B cell (primary cell): ENCODE data around the gene TMEM128. TPM values are rescaled to one million over a fixed set of nuclear protein-coding genes. Genes with fewer than 3 reads are reported as not detected.

Experiments
- ATAC-seq: fragments of 200-7000 bp; cut with Tn5 transposase; one replicate; pipeline ENCODE4 v1.10.0; 2021; ENCODE audit warnings: low read depth, mild to moderate bottlenecking, moderate number of reproducible peaks, moderate library complexity
- CTCF ChIA-PET: fragments of 350-600 bp; sonication (Branson Sonifier 250); formaldehyde crosslinking; loops from one replicate; lab custom pipeline; 2021; ENCODE audit warnings: antibody characterized with exemption, inconsistent platforms; lab: Charles Lee
- POLR2A ChIA-PET: fragments of 350-600 bp; sonication (Branson Sonifier 250); formaldehyde crosslinking; loops from one replicate; lab custom pipeline; 2021; ENCODE audit warnings: antibody characterized with exemption; lab: Charles Lee
- DNase-seq: peaks from one replicate; pipeline ENCODE4 v3.0.0; 2013
- H2AFZ ChIP-seq: 2 replicates; pipeline ENCODE4 v1.6.1; 2012; ENCODE audit warnings: mild to moderate bottlenecking, low read depth, low read length; ENCODE audit not compliant: insufficient read depth, poor library complexity, severe bottlenecking
- H3K27ac ChIP-seq, 2 donors: 1 replicate in 1 of 2; 2 replicates in 1 of 2; pipeline ENCODE4 v1.5.1; 2012 to 2013; ENCODE audit warnings: low read length in 2 of 2, mild to moderate bottlenecking in 2 of 2, moderate library complexity in 1 of 2
- H3K27me3 ChIP-seq, 4 experiments: fragments of 200-600 bp in 1 of 4; sonication (generic) in 1 of 4; replicated peaks in 1 of 4; 1 replicate in 2 of 4; 2 replicates in 2 of 4; pipeline versions ENCODE4 v1.6.1 to v1.7.0; 2013 to 2016; ENCODE audit warnings: low read length in 3 of 4, mild to moderate bottlenecking in 2 of 4, mixed read lengths in 1 of 4, moderate library complexity in 1 of 4; ENCODE audit not compliant: insufficient read depth in 4 of 4, control insufficient read depth in 3 of 4; ENCODE audit errors: control extremely low read depth in 1 of 4
- H3K36me3 ChIP-seq, 2 experiments: replicated peaks in 1 of 2; 1 replicate in 1 of 2; 2 replicates in 1 of 2; pipeline versions ENCODE4 v1.6.1 to v1.7.1; 2013; ENCODE audit warnings: low read length in 1 of 2; ENCODE audit not compliant: insufficient read depth in 2 of 2, control insufficient read depth in 1 of 2; ENCODE audit errors: control extremely low read depth in 1 of 2, extremely low read depth in 1 of 2
- H3K4me1 ChIP-seq, 2 donors: fragments of 200-600 bp in 1 of 2; sonication (generic) in 1 of 2; 1 replicate in 1 of 2; 2 replicates in 1 of 2; pipeline versions ENCODE4 v1.5.1 to v1.6.1; 2013 to 2017; ENCODE audit warnings: low read length in 2 of 2; ENCODE audit not compliant: control insufficient read depth in 2 of 2, insufficient read depth in 2 of 2
- H3K4me2 ChIP-seq: replicated peaks from 2 replicates; pipeline ENCODE3; 2012; ENCODE audit warnings: mild to moderate bottlenecking, low read depth, low read length; ENCODE audit not compliant: poor library complexity, severe bottlenecking
- H3K4me3 ChIP-seq, 5 experiments: fragments of 200-600 bp in 1 of 5; sonication (generic) in 1 of 5; 1 replicate in 3 of 5; 2 replicates in 2 of 5; pipeline versions ENCODE4 v1.5.1 to v1.7.0; 2011 to 2016; ENCODE audit warnings: low read length in 4 of 5, mild to moderate bottlenecking in 4 of 5, low read depth in 2 of 5, control low read depth in 1 of 5, moderate library complexity in 1 of 5; ENCODE audit not compliant: insufficient read depth in 1 of 5; ENCODE audit errors: control extremely low read depth in 1 of 5, extremely low read depth in 1 of 5
- H3K79me2 ChIP-seq: fragments of 200-600 bp; sonication (generic); one replicate; pipeline ENCODE4 v1.6.0; 2016; ENCODE audit warnings: low read length; ENCODE audit not compliant: control insufficient read depth, insufficient read depth
- H3K9ac ChIP-seq: fragments of 200-600 bp; sonication (generic); 2 replicates; pipeline ENCODE4 v1.6.1; 2017; ENCODE audit warnings: mild to moderate bottlenecking, low read length, moderate library complexity
- H3K9me3 ChIP-seq, 3 donors: one replicate each; pipeline versions ENCODE4 v1.6.1 to v1.7.1; 2013; ENCODE audit warnings: low read length in 2 of 3; ENCODE audit not compliant: control insufficient read depth in 2 of 3, insufficient read depth in 1 of 3; ENCODE audit errors: control extremely low read depth in 1 of 3
- H4K20me1 ChIP-seq: 2 replicates; pipeline ENCODE4 v1.6.0; 2012; ENCODE audit warnings: mild to moderate bottlenecking, low read length; ENCODE audit not compliant: insufficient read depth, control insufficient read depth, poor library complexity, severe bottlenecking
- H3K27ac Mint-ChIP-seq: one replicate; pipeline ENCODE4 v1.8.0; 2021; ENCODE audit warnings: mixed read lengths
- H3K27me3 Mint-ChIP-seq: one replicate; pipeline ENCODE4 v1.8.0; 2021; ENCODE audit warnings: mixed read lengths
- H3K4me1 Mint-ChIP-seq: one replicate; pipeline ENCODE4 v1.8.0; 2021; ENCODE audit warnings: mixed read lengths
- H3K4me3 Mint-ChIP-seq: one replicate; pipeline ENCODE4 v1.8.0; 2021; ENCODE audit warnings: mixed read lengths
- H3K9me3 Mint-ChIP-seq: one replicate; pipeline ENCODE4 v1.8.0; 2022; ENCODE audit warnings: mixed read lengths; ENCODE audit not compliant: insufficient read depth
- EZH2 ChIP-seq: IDR thresholded peaks from 2 replicates; pipeline ENCODE4 v1.6.1; 2012; ENCODE audit warnings: borderline replicate concordance, low read depth, mild to moderate bottlenecking, moderate library complexity, low read length; ENCODE audit not compliant: insufficient read depth, poor library complexity, severe bottlenecking
- WGBS: methylation state at CpG from one replicate; pipeline ENCODE4 v1.1.5; 2013; ENCODE audit warnings: missing lambda C conversion rate; ENCODE audit not compliant: insufficient coverage; 5-methylcytosine and 5-hydroxymethylcytosine counted together
- intact Hi-C: fragments of 100-400 bp; cut with micrococcal nuclease; formaldehyde crosslinking; loops from one replicate; pipeline ENCODE4 v1.10.0; 2022
- polyA plus RNA-seq: library from polyadenylated mRNA; depleted of rRNA; stranded (reverse); fragments of >200 nt; gene quantifications from 2 replicates; pipeline ENCODE4 v1.2.3, GENCODE V29; 2012
- total RNA-seq, 2 donors: library from RNA; stranded (reverse); fragments of 120-200 nt in 1 of 2; gene quantifications; 1 replicate in 1 of 2; 2 replicates in 1 of 2; pipeline versions ENCODE4 v1.2.3 to v1.2.4, GENCODE V29; 2013 to 2022
- TF ChIP-seq, protein P1 (sequence below): fragments of 200-600 bp; IDR thresholded peaks from one replicate; pipeline ENCODE4 v1.8.0; 2022; ENCODE audit warnings: antibody characterized with exemption, mild to moderate bottlenecking

The TMEM128 gene
- total and polyA plus RNA-seq, 2 donors (not counting 1 experiment from before 2014, with no cell fraction given) = 10.2 to 17.3 TPM

DNA sequence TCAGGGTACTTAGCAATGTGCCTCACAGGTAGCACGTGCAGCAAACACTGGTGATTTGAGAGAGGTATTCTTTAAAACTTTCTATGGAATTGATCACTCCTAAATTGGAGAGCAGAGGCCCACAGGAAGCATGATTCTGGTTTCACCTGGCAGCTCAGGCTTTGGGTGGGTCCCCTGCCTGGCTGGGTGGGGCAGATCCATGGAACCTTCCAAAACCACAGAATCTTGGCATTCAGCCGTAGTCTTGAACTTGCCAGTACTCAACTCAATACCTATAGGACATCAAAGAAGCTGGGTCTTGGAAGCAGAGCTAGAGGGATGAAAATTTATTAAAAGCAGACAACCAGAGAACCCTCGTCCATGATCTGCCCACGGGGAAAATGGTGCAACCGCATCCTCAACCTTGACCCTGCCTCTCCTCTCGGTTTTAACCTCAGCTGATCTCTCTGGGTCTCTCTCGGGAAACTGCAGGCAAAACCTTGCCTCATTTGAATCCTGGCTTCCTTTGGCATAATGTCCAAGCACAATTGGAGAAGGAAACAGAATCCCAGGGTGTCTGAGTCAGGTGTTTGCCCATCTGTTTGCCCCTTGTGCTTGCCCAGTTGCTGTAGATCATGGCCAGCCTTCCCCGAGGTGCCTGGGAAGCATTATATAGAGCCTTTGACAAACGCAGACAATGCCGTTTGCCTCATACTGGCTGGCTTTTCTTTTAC is 44.2 kb downstream of the TMEM128 start:
- Mint-ChIP-seq H3K4me3 (no peak overlapping the region), H3K27me3 (peaks cover 33% of the 10 kb centered on the region), H3K9me3 (no peaks in the 10 kb centered on the region), H3K4me1 (no peaks in the 10 kb centered on the region), H3K27ac (no peak overlapping the region)
- no peaks in the 10 kb centered on the region for H3K4me1 ChIP-seq
- no peak for DNase-seq
- ChIA-PET CTCF (no interaction called here), POLR2A (no interaction called here)
- H4K20me1 ChIP-seq = no peaks in the 10 kb centered on the region
- TF ChIP-seq EZH2 = no peak
- TF ChIP-seq, protein P1, sequence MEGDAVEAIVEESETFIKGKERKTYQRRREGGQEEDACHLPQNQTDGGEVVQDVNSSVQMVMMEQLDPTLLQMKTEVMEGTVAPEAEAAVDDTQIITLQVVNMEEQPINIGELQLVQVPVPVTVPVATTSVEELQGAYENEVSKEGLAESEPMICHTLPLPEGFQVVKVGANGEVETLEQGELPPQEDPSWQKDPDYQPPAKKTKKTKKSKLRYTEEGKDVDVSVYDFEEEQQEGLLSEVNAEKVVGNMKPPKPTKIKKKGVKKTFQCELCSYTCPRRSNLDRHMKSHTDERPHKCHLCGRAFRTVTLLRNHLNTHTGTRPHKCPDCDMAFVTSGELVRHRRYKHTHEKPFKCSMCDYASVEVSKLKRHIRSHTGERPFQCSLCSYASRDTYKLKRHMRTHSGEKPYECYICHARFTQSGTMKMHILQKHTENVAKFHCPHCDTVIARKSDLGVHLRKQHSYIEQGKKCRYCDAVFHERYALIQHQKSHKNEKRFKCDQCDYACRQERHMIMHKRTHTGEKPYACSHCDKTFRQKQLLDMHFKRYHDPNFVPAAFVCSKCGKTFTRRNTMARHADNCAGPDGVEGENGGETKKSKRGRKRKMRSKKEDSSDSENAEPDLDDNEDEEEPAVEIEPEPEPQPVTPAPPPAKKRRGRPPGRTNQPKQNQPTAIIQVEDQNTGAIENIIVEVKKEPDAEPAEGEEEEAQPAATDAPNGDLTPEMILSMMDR = no peak
- H3K27ac ChIP-seq = no peak overlapping the region
- H3K27me3 ChIP-seq = peaks cover 0 to 7% (median 3%) of the 10 kb centered on the region in 4 experiments
- no peak overlapping the region for H3K4me2 ChIP-seq
- no peak overlapping the region for H2AFZ ChIP-seq
- 86% methylated on average over 8 of the region's 10 CpGs for WGBS
- H3K9ac ChIP-seq = no peak overlapping the region
- intact Hi-C loops = no loop called here
- no peaks in the 10 kb centered on the region for H3K79me2 ChIP-seq
- no peak overlapping the region for H3K4me3 ChIP-seq
- H3K36me3 ChIP-seq = no peaks in the 10 kb centered on the region
- H3K9me3 ChIP-seq = peaks cover 0 to 3% (median 0%) of the 10 kb centered on the region in 3 donors
- ATAC-seq = no peak

DNA sequence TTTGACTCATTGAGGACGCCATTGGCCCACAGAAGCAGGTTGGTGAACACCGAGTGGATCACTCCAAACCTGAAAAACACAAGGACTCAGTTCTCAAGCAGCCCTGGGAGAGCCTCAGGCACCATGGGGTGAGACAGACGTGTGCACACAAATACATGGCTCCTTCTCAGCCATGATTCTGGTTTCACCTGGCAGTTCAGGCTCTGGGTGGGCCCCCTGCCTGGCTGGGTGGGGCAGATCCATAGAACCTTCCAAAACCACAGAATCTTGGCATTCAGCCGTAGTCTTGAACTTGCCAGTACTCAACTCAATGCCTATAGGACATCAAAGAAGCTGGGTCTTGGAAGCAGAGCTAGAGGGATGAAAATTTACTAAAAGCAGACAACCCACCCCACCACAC is 45.5 kb downstream of the TMEM128 start:
- H3K27ac ChIP-seq = no peak overlapping the region
- Mint-ChIP-seq H3K27ac (no peak overlapping the region), H3K4me3 (no peak overlapping the region), H3K4me1 (no peaks in the 10 kb centered on the region), H3K27me3 (peaks cover 27% of the 10 kb centered on the region), H3K9me3 (no peaks in the 10 kb centered on the region)
- H3K4me2 ChIP-seq = no peak overlapping the region
- H3K9ac ChIP-seq = no peak overlapping the region
- no peaks in the 10 kb centered on the region for H3K79me2 ChIP-seq
- H3K27me3 ChIP-seq = peaks cover 0 to 5% (median 2%) of the 10 kb centered on the region in 4 experiments
- POLR2A ChIA-PET = no interaction called here
- H2AFZ ChIP-seq = no peak overlapping the region
- CTCF ChIA-PET = no interaction called here
- no peaks in the 10 kb centered on the region for H3K36me3 ChIP-seq
- ATAC-seq (no peak), DNase-seq (no peak)
- TF ChIP-seq EZH2 = no peak
- TF ChIP-seq, protein P1 = no peak
- no peaks in the 10 kb centered on the region for H3K4me1 ChIP-seq
- intact Hi-C loops = no loop called here
- H4K20me1 ChIP-seq = no peaks in the 10 kb centered on the region
- H3K9me3 ChIP-seq = peaks cover 0 to 8% (median 0%) of the 10 kb centered on the region in 3 donors
- no peak overlapping the region for H3K4me3 ChIP-seq
- WGBS = 77% methylated on average over 3 of the region's 4 CpGs
